Measurements from ENCODE around the gene CRADD. TPM values are rescaled to one million over a fixed set of nuclear protein-coding genes. Genes with fewer than 3 reads are reported as not detected.

CRADD gene
- total and polyA plus RNA-seq, 4 donors: 6.3 to 28.9 (median 16.6) TPM

GRCh38 chr12:93794738-93795137 is 117.6 kb downstream of the CRADD start:
- 95% methylated on average over 2 of the region's 2 CpGs for WGBS, 2 donors
- H3K36me3 ChIP-seq (ENCODE audit: control insufficient read depth in 4 of 4, insufficient read depth in 4 of 4, low read length in 4 of 4): no peaks in the 10 kb centered on the region
- H3K9me3 ChIP-seq (ENCODE audit: control insufficient read depth in 4 of 4, insufficient read depth in 3 of 4, low read length in 3 of 4): no peaks in the 10 kb centered on the region
- no peak overlapping the region for H3K4me3 ChIP-seq
- no peak overlapping the region for H3K9ac ChIP-seq (ENCODE audit: insufficient read depth in 1 of 2, low read length in 2 of 2)
- H3K27ac ChIP-seq (ENCODE audit: low read depth in 1 of 2, low read length in 1 of 2): no peak overlapping the region
- H3K27me3 ChIP-seq (ENCODE audit: control insufficient read depth in 3 of 3, insufficient read depth in 3 of 3, low read length in 2 of 3): no peaks in the 10 kb centered on the region
- no peak for DNase-seq
- no peak for ATAC-seq (ENCODE audit: insufficient read depth, low FRiP score)
- no peak for TF ChIP-seq CTCF (IDR thresholded peaks at IDR 0.05; ENCODE audit: control extremely low read depth, extremely low read depth)
- peaks cover 0 to 28% (median 0%) of the 10 kb centered on the region in 5 donors for H3K4me1 ChIP-seq (ENCODE audit: control insufficient read depth in 5 of 5, insufficient read depth in 5 of 5, low read length in 5 of 5)

- no peak overlapping the region for H3K27ac ChIP-seq (ENCODE audit: low read depth in 1 of 2, low read length in 1 of 2)
- 95 to 96% methylated on average over 3 of the region's 3 CpGs for WGBS, 2 donors
- H3K4me3 ChIP-seq: no peak overlapping the region
- H3K9me3 ChIP-seq (ENCODE audit: control insufficient read depth in 4 of 4, insufficient read depth in 3 of 4, low read length in 3 of 4): no peaks in the 10 kb centered on the region
- DNase-seq (no peak), ATAC-seq (ENCODE audit: insufficient read depth, low FRiP score) (no peak)
- H3K27me3 ChIP-seq (ENCODE audit: control insufficient read depth in 3 of 3, insufficient read depth in 3 of 3, low read length in 2 of 3): no peaks in the 10 kb centered on the region
- no peaks in the 10 kb centered on the region for H3K36me3 ChIP-seq (ENCODE audit: control insufficient read depth in 4 of 4, insufficient read depth in 4 of 4, low read length in 4 of 4)
- H3K4me1 ChIP-seq (ENCODE audit: control insufficient read depth in 5 of 5, insufficient read depth in 5 of 5, low read length in 5 of 5): peaks cover 0 to 25% (median 0%) of the 10 kb centered on the region in 5 donors
- H3K9ac ChIP-seq (ENCODE audit: insufficient read depth in 1 of 2, low read length in 2 of 2): no peak overlapping the region
- no peak for TF ChIP-seq CTCF (IDR thresholded peaks at IDR 0.05; ENCODE audit: control extremely low read depth, extremely low read depth)
These were observed 118.2 kb downstream of the CRADD start for GRCh38 chr12:93795352-93795751.

GRCh38 chr12:93796729-93797128 is 119.6 kb downstream of the CRADD start:
- 59 to 79% methylated on average over 5 of the region's 5 CpGs for WGBS, 2 donors

More at GRCh38 chr12:93796729-93797128, 119.6 kb downstream of the CRADD start:
- ATAC-seq (ENCODE audit: insufficient read depth, low FRiP score) (no peak), DNase-seq (no peak)
- Histone ChIP-seq H3K9ac (ENCODE audit: insufficient read depth in 1 of 2, low read length in 2 of 2) (no peak overlapping the region), H3K27me3 (ENCODE audit: control insufficient read depth in 3 of 3, insufficient read depth in 3 of 3, low read length in 2 of 3) (no peaks in the 10 kb centered on the region), H3K27ac (ENCODE audit: low read depth in 1 of 2, low read length in 1 of 2) (no peak overlapping the region), H3K4me1 (ENCODE audit: control insufficient read depth in 5 of 5, insufficient read depth in 5 of 5, low read length in 5 of 5) (peaks cover 0 to 20% (median 0%) of the 10 kb centered on the region in 5 donors), H3K9me3 (ENCODE audit: control insufficient read depth in 4 of 4, insufficient read depth in 3 of 4, low read length in 3 of 4) (no peaks in the 10 kb centered on the region), H3K4me3 (no peak overlapping the region), H3K36me3 (ENCODE audit: control insufficient read depth in 4 of 4, insufficient read depth in 4 of 4, low read length in 4 of 4) (no peaks in the 10 kb centered on the region)
- no peak for TF ChIP-seq CTCF (IDR thresholded peaks at IDR 0.05; ENCODE audit: control extremely low read depth, extremely low read depth)

Data from lung (tissue), 12 donors.